Sigmoid colon (tissue), 7 donors: ENCODE data around the gene KLHL40. TPM values are rescaled to one million over a fixed set of nuclear protein-coding genes. Genes with fewer than 3 reads are reported as not detected.
A peak's percentile ranks its signal among the peaks of the same experiment; 100 is the strongest.

Experiments used
- DNase-seq: peaks from one replicate; pipeline ENCODE4 v3.0.0-alpha.2; 2019
- H3K27ac ChIP-seq, 4 donors: fragments of 200-600 bp; sonication (generic); one replicate each; pipeline ENCODE4 v1.5.1; 2016 to 2019; ENCODE audit warnings: mild to moderate bottlenecking in 1 of 4
- H3K27me3 ChIP-seq, 3 donors: fragments of 200-600 bp; sonication (generic); one replicate each; pipeline ENCODE4 v1.5.1; 2019; ENCODE audit warnings: mild to moderate bottlenecking in 1 of 3
- H3K36me3 ChIP-seq, 4 donors: fragments of 200-600 bp; sonication (generic); one replicate each; pipeline ENCODE4 v1.5.1; 2016 to 2019
- H3K4me1 ChIP-seq, 4 donors: fragments of 200-600 bp; sonication (generic); one replicate each; pipeline ENCODE4 v1.5.1; 2017 to 2019
- H3K4me3 ChIP-seq, 4 donors: fragments of 200-600 bp; sonication (generic); one replicate each; pipeline ENCODE4 v1.5.1; 2017 to 2019; ENCODE audit warnings: mild to moderate bottlenecking in 2 of 4, moderate library complexity in 1 of 4
- H3K9me3 ChIP-seq, 4 donors: fragments of 200-600 bp in 3 of 4; sonication (generic) in 3 of 4; one replicate each; pipeline versions ENCODE4 v1.5.1 to v1.6.1; 2013 to 2019
- CTCF ChIP-seq, 4 experiments: fragments of 450-650 bp in 3 of 4; fragments of 200-600 bp in 1 of 4; IDR thresholded peaks; one replicate each; pipeline ENCODE4 v1.5.1; 2016 to 2019; ENCODE audit warnings: antibody characterized with exemption in 4 of 4, mild to moderate bottlenecking in 3 of 4, moderate library complexity in 2 of 4
- EP300 ChIP-seq, 4 donors: sonication (generic); formaldehyde crosslinking; IDR thresholded peaks; one replicate each; pipeline ENCODE4 v1.6.1; 2017; ENCODE audit warnings: antibody characterized with exemption in 4 of 4
- POLR2A ChIP-seq, 2 donors: fragments of 450-650 bp; IDR thresholded peaks; one replicate each; pipeline ENCODE4 v1.6.1; 2016; ENCODE audit warnings: antibody characterized with exemption in 2 of 2, mild to moderate bottlenecking in 2 of 2, moderate library complexity in 2 of 2
- POLR2AphosphoS5 ChIP-seq, 4 donors: sonication (generic); formaldehyde crosslinking; IDR thresholded peaks; one replicate each; pipeline ENCODE4 v1.6.1; 2017; ENCODE audit warnings: antibody characterized with exemption in 4 of 4
- WGBS, 2 donors: extraction: QIAGEN DNeasy Blood & Tissue Kit; methylation state at CpG; one replicate each; pipeline ENCODE4 v1.1.7; 2013; 5-methylcytosine and 5-hydroxymethylcytosine counted together
- intact Hi-C: fragments of 100-400 bp; cut with DNase I; formaldehyde crosslinking; loops from one replicate; pipeline ENCODE4 v1.15.1; 2023
- polyA plus RNA-seq, 3 donors: library from polyadenylated mRNA; stranded (reverse); fragments of 200-250 nt; gene quantifications; one replicate each; pipeline ENCODE4 v1.2.3, GENCODE V29; 2013
- total RNA-seq, 4 donors: library from RNA; depleted of rRNA; stranded (reverse); fragments of >200 nt; gene quantifications; one replicate each; pipeline ENCODE4 v1.1.0, GENCODE V29; 2016
- donor health status: healthy with polysubstance abuse.
- donor health status: Bipolar disorder and iron deficiency.
- donor health status: healthy.

The KLHL40 gene
- total and polyA plus RNA-seq, 7 donors = under 0.01 TPM; not detected in 6

- Histone ChIP-seq H3K9me3 (no peaks in the 10 kb centered on the region), H3K4me3 (no peak overlapping the region), H3K4me1 (peaks cover 0 to 6% (median 2%) of the 10 kb centered on the region in 4 donors), H3K36me3 (no peaks in the 10 kb centered on the region), H3K27me3 (no peaks in the 10 kb centered on the region), H3K27ac (peak overlapping the region in 3 of 4 donors; percentile 18 to 62 (median 42))
- intact Hi-C loops = no loop called here
- TF ChIP-seq POLR2AphosphoS5 (IDR thresholded peaks at IDR 0.05) (no peak), POLR2A (IDR thresholded peaks at IDR 0.05) (no peak), CTCF (IDR thresholded peaks at IDR 0.05) (no peak), EP300 (IDR thresholded peaks at IDR 0.05) (no peak)
- WGBS, 2 donors = 76 to 77% methylated on average over 4 of the region's 4 CpGs
- DNase-seq = peak; percentile 62
Observed at GRCh38 chr3:42732196-42732828, 47.0 kb downstream of the KLHL40 start.

GRCh38 chr3:42732829-42733459 lies 47.6 kb downstream of the KLHL40 start:
- intact Hi-C loops = no loop called here
- H3K27ac ChIP-seq = peak overlapping the region in 2 of 4 donors; percentile 42 to 51
- H3K4me3 ChIP-seq = no peak overlapping the region
- no peaks in the 10 kb centered on the region for H3K27me3 ChIP-seq
- peak; percentile 44 for DNase-seq
- WGBS, 2 donors = 85 to 92% methylated on average over 9 of the region's 9 CpGs
- no peaks in the 10 kb centered on the region for H3K9me3 ChIP-seq
- TF ChIP-seq EP300 (IDR thresholded peaks at IDR 0.05) (no peak), POLR2A (IDR thresholded peaks at IDR 0.05) (no peak), CTCF (IDR thresholded peaks at IDR 0.05) (no peak), POLR2AphosphoS5 (IDR thresholded peaks at IDR 0.05) (no peak)
- H3K36me3 ChIP-seq = no peaks in the 10 kb centered on the region
- H3K4me1 ChIP-seq = peaks cover 0 to 4% (median 1%) of the 10 kb centered on the region in 4 donors

- peak overlapping the region in 2 of 4 donors; percentile 42 to 51 for H3K27ac ChIP-seq
- no peaks in the 10 kb centered on the region for H3K36me3 ChIP-seq
- intact Hi-C loops = no loop called here
- H3K4me3 ChIP-seq = no peak overlapping the region
- no peak for TF ChIP-seq POLR2AphosphoS5 (IDR thresholded peaks at IDR 0.05)
- TF ChIP-seq CTCF (IDR thresholded peaks at IDR 0.05) = no peak
- no peak for TF ChIP-seq EP300 (IDR thresholded peaks at IDR 0.05)
- no peak for TF ChIP-seq POLR2A (IDR thresholded peaks at IDR 0.05)
- peak; percentile 55 for DNase-seq
- H3K27me3 ChIP-seq = no peaks in the 10 kb centered on the region
- H3K9me3 ChIP-seq = no peaks in the 10 kb centered on the region
- 62 to 81% methylated on average over 13 of the region's 13 CpGs for WGBS, 2 donors
- H3K4me1 ChIP-seq = peaks cover 0 to 4% (median 0%) of the 10 kb centered on the region in 4 donors
Observed at GRCh38 chr3:42733501-42734262, 48.3 kb downstream of the KLHL40 start.

- no peaks in the 10 kb centered on the region for H3K9me3 ChIP-seq
- H3K27me3 ChIP-seq = no peaks in the 10 kb centered on the region
- H3K4me3 ChIP-seq = no peak overlapping the region
- WGBS, 2 donors = 70 to 81% methylated on average over 6 of the region's 6 CpGs
- H3K36me3 ChIP-seq = no peaks in the 10 kb centered on the region
- DNase-seq = peak; percentile 52
- TF ChIP-seq POLR2AphosphoS5 (IDR thresholded peaks at IDR 0.05) (no peak), CTCF (IDR thresholded peaks at IDR 0.05) (no peak), EP300 (IDR thresholded peaks at IDR 0.05) (no peak), POLR2A (IDR thresholded peaks at IDR 0.05) (no peak)
- H3K27ac ChIP-seq = peak overlapping the region in 1 of 4 donors; percentile 26
- intact Hi-C loops = no loop called here
- H3K4me1 ChIP-seq = peaks cover 0 to 4% (median 0%) of the 10 kb centered on the region in 4 donors
Observed at GRCh38 chr3:42734263-42734860, 49.0 kb downstream of the KLHL40 start.
